Smooth muscle cell of the pulmonary artery (primary cell): ENCODE data around the gene SNX9. TPM values are rescaled to one million over a fixed set of nuclear protein-coding genes. Genes with fewer than 3 reads are reported as not detected.

Source experiments
- total RNA-seq: library from RNA; depleted of rRNA; stranded (reverse); fragments of >200 nt; gene quantifications from 2 replicates; pipeline ENCODE4 v1.2.3, GENCODE V29; 2014

The SNX9 gene
- total RNA-seq: 98.6 and 103 TPM in 2 replicates

DNA sequence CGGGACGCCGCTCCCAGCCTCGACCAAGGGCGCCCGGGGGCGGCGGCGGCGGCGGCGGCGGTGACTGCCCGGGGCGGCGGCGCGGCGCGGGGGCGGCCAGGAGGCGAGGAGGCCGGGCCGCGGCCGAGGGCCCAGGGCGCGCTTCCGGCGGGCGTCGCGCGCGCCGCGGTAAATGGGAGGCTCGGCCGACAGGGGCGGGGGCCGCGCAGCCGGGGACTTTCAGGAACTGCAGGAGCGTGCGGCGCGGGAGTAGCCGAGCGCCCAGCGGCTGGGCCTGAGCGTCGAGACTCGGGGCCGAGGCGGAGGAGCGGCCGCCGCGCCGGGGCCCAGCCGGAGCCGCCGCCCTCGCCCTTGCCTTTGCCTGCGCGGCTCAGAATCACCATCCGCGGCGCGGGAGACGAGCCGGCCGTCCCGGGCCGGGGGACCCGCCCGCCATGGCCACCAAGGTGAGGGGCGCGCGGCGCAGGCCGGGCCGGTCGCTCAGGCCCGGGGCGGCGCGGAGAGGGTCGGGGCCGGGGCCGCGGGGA lies at the start of gene SNX9:
TSS of gene SNX9 (plus strand) at position 246 of the 527 bp plus-strand sequence. CDS start at position 435, 189 bp downstream.

DNA sequence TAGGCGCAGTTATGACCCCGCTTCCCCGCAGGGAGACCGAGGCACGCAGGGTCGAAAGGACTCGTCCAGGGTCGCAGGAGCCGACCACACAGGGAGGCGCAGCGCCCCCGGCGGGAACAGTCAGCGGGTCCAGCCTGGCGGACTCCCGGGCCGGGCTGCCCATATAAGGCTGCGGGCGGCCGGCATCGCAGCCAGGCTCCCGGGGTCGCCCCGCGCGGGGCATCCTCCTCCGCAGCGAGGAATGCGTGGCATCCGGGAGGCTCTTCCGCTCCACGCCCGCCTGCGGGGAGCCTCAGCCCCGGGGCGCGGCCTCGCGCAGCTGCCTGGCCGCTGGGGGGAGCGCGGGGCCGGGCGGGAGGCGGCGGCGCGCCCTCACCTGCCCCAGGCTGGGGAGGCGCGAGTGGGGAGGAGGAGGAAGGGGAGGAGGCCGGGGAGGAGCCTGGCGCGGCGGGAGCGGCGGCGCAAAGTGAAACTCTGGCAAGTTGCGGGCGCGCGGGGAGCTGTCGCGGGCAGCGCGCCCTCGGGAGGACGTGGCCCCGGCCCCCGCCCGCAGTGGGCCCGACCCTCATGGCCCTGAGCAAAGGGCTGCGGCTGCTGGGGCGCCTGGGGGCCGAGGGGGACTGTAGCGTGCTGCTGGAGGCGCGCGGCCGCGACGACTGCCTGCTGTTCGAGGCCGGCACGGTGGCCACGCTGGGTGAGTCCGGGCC lies 158.5 kb downstream of the SNX9 start, which contains the start of gene SYNJ2:
TSS of gene SYNJ2 (plus strand) at position 469 of the 707 bp plus-strand sequence. CDS start at position 568, 99 bp downstream.

Other genes starting within 250 kb of the SNX9 start
- 88.3 and 91.0 TPM in 2 replicates for gene SYNJ2, start 158.6 kb downstream of the SNX9 start, total RNA-seq